ENCODE data around the gene TBC1D1.

DNA sequence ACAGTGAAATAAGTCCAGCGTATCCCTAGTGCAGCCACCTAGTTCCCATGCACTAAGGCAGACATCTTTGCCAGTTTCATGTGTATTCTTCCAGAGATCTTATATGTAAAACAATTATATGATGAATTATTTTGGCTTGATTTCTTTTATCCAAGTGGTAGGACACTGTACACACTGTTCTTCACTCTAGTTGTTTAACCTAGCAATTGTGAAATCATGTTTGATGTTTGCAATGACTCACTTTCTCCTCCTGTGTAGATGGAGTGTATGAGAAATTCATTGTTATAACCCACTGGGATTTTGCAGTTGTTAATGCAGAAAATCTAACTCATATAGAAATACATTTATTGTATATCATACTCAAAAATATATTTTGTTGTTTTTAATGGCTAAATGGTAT, 17.5 kb upstream of the TBC1D1 start:
- TF ChIP-seq CTCF (IDR thresholded peaks at IDR 0.05; ENCODE audit: low read length) (no peak), EZH2 (IDR thresholded peaks at IDR 0.05; ENCODE audit: borderline replicate concordance, low read length) (no peak)
